K562 (cell line): Measurements from ENCODE around the gene TSSK2. TPM values are rescaled to one million over a fixed set of nuclear protein-coding genes. Genes with fewer than 3 reads are reported as not detected.

Experiments
- ATAC-seq: fragments of 200-7000 bp; cut with Tn5 transposase; 3 replicates; pipeline ENCODE4 v1.9.1; 2020; ENCODE audit warnings: moderate library complexity
- BruUV-seq: library from RNA; stranded (reverse); fragments of 400-500 nt; replicated peaks from 2 replicates; lab custom pipeline; 2021; lab: Mats Ljungman, UMichigan
- CTCF ChIA-PET: fragments of 300-600 bp; formaldehyde crosslinking; extraction: SDS; loops from one replicate; lab custom pipeline; 2021; ENCODE audit warnings: low intra/inter-chr PET ratio; lab: Yijun Ruan, JAX
- POLR2A ChIA-PET: fragments of 300-600, 350-650 bp; sonication (Branson Sonifier 250); formaldehyde crosslinking; extraction: SDS; loops from one replicate; lab custom pipeline; 2021; ENCODE audit warnings: antibody characterized with exemption, inconsistent platforms; lab: Yijun Ruan, JAX
- DNase-seq, 4 experiments: peaks; one replicate each; pipeline versions ENCODE4 v3.0.0 to v3.0.0-alpha.2; 2011 to 2018; ENCODE audit warnings: low spot score in 3 of 4, mixed read lengths in 3 of 4; ENCODE audit errors: extremely low read depth in 1 of 4
- FAIRE-seq: peaks from 2 replicates; lab custom pipeline; 2011; peaks lifted over from hg19 to GRCh38; lab: Jason Lieb, UNC
- H2AFZ ChIP-seq: 2 replicates; pipeline ENCODE4 v1.6.0; 2011; ENCODE audit warnings: low read depth, low read length, control low read depth, inconsistent platforms
- H3K27ac ChIP-seq: fragments of 200-600 bp; 3 replicates; pipeline ENCODE4 v1.8.0; 2011; ENCODE audit warnings: low read depth, mild to moderate bottlenecking, control low read depth, inconsistent platforms, low read length, moderate library complexity, mixed read lengths; ENCODE audit errors: extremely low read depth
- H3K27me3 ChIP-seq, 2 experiments: fragments of 300-600 bp in 1 of 2; 2 replicates in 1 of 2; 3 replicates in 1 of 2; pipeline versions ENCODE4 v1.6.0 to v1.8.0; 2011; ENCODE audit warnings: inconsistent platforms in 2 of 2, low read length in 2 of 2, mild to moderate bottlenecking in 1 of 2, mixed read lengths in 1 of 2, moderate library complexity in 1 of 2; ENCODE audit not compliant: control insufficient read depth in 2 of 2, insufficient read depth in 2 of 2
- H3K36me3 ChIP-seq: fragments of 300-600 bp; 3 replicates; pipeline ENCODE4 v1.8.0; 2011; ENCODE audit warnings: mild to moderate bottlenecking, low read length, inconsistent platforms; ENCODE audit not compliant: control insufficient read depth, insufficient read depth
- H3K4me1 ChIP-seq, 2 experiments: fragments of 200-600 bp in 1 of 2; replicated peaks in 1 of 2; 2 replicates in 1 of 2; 3 replicates in 1 of 2; pipeline versions ENCODE4 v1.5.1 to v1.8.0; 2011; ENCODE audit warnings: inconsistent platforms in 2 of 2, low read length in 2 of 2, mild to moderate bottlenecking in 1 of 2, mixed read lengths in 1 of 2, moderate library complexity in 1 of 2; ENCODE audit not compliant: control insufficient read depth in 2 of 2, insufficient read depth in 2 of 2
- H3K4me2 ChIP-seq: 2 replicates; pipeline ENCODE4 v1.6.1; 2011; ENCODE audit warnings: low read length, control low read depth, inconsistent platforms, mixed read lengths; ENCODE audit not compliant: insufficient read depth
- H3K4me3 ChIP-seq: fragments of 200-600 bp; sonication (generic), shearing (Covaris generic); 2 replicates; pipeline ENCODE4 v1.5.1; 2016; ENCODE audit warnings: control low read depth, inconsistent platforms
- H3K79me2 ChIP-seq: fragments of 200-600 bp; 3 replicates; pipeline ENCODE4 v1.8.0; 2011; ENCODE audit warnings: low read length, inconsistent platforms; ENCODE audit not compliant: control insufficient read depth, insufficient read depth
- H3K9ac ChIP-seq, 2 experiments: 2 replicates each; pipeline versions ENCODE4 v1.6.0 to v1.6.1; 2011; ENCODE audit warnings: low read depth in 2 of 2, low read length in 2 of 2, control low read depth in 1 of 2, inconsistent platforms in 1 of 2, mild to moderate bottlenecking in 1 of 2, mixed read lengths in 1 of 2; ENCODE audit not compliant: insufficient read depth in 1 of 2
- H3K9me1 ChIP-seq: one replicate; pipeline ENCODE4 v1.6.0; 2011; ENCODE audit warnings: inconsistent platforms, mild to moderate bottlenecking, low read length, moderate library complexity; ENCODE audit not compliant: control insufficient read depth, insufficient read depth
- H3K9me3 ChIP-seq: replicated peaks from 2 replicates; pipeline ENCODE4 v1.5.1; 2011; ENCODE audit warnings: low read depth, low read length, inconsistent platforms; ENCODE audit not compliant: control insufficient read depth, insufficient read depth
- H4K20me1 ChIP-seq: replicated peaks from 2 replicates; pipeline ENCODE4 v1.6.1; 2011; ENCODE audit warnings: low read length, inconsistent platforms, mixed read lengths; ENCODE audit not compliant: control insufficient read depth, insufficient read depth
- CBX5 ChIP-seq: IDR thresholded peaks from 2 replicates; pipeline ENCODE4 v1.6.1; 2014; ENCODE audit warnings: low read depth, borderline replicate concordance
- HDAC8 ChIP-seq: fragments of 450-650 bp; IDR thresholded peaks from 2 replicates; pipeline ENCODE4 v1.6.1; 2016; ENCODE audit warnings: mild to moderate bottlenecking, missing genetic modification characterization, moderate library complexity, missing compliant biosample characterization
- HNRNPK ChIP-seq: fragments of 200-400 bp; formaldehyde crosslinking; IDR thresholded peaks from one replicate; pipeline ENCODE4 v1.6.1; 2018; ENCODE audit warnings: mild to moderate bottlenecking, low read depth, low read length; ENCODE audit not compliant: poor library complexity, severe bottlenecking
- MCM3 ChIP-seq: fragments of 450-650 bp; IDR thresholded peaks from 2 replicates; pipeline ENCODE4 v1.6.1; 2016
- MCM7 ChIP-seq, 2 experiments: fragments of 450-650 bp; IDR thresholded peaks; 2 replicates each; pipeline ENCODE4 v1.6.1; 2016 to 2018
- NCOA2 ChIP-seq, 2 experiments: fragments of 450-650 bp; IDR thresholded peaks; 2 replicates each; pipeline ENCODE4 v1.6.1; 2018; ENCODE audit warnings: mild to moderate bottlenecking in 2 of 2, moderate library complexity in 1 of 2; ENCODE audit not compliant: partially characterized antibody in 2 of 2
- PML ChIP-seq: IDR thresholded peaks from 2 replicates; pipeline ENCODE4 v1.6.1; 2012; ENCODE audit warnings: low read length, inconsistent platforms
- POLR3G ChIP-seq: IDR thresholded peaks from 2 replicates; pipeline ENCODE4 v1.6.1; 2011; ENCODE audit not compliant: insufficient read length, insufficient replicate concordance; ENCODE audit errors: extremely low read depth
- PRMT5 ChIP-seq: sonication (generic); formaldehyde crosslinking; IDR thresholded peaks from 2 replicates; pipeline ENCODE4 v1.5.0; 2020; ENCODE audit warnings: missing genetic modification reagents
- PTTG1 ChIP-seq: fragments of 450-650 bp; IDR thresholded peaks from 2 replicates; pipeline ENCODE4 v1.6.1; 2016; ENCODE audit warnings: low read depth, mild to moderate bottlenecking, missing genetic modification characterization, missing compliant biosample characterization
- RBM39 ChIP-seq: fragments of 200-400 bp; formaldehyde crosslinking; optimal IDR thresholded peaks from 2 replicates; pipeline ENCODE3; 2018; ENCODE audit warnings: low read depth, low read length
- SREBF1 ChIP-seq: fragments of 150-350 bp; IDR thresholded peaks from 2 replicates; pipeline ENCODE4 v1.6.1; 2014; ENCODE audit warnings: antibody characterized with exemption, low read depth, low read length, borderline replicate concordance
- TBL1XR1 ChIP-seq, 2 experiments: IDR thresholded peaks; 2 replicates each; pipeline ENCODE4 v1.6.1; 2012; ENCODE audit warnings: improper control_type of control experiment in 2 of 2, low read length in 2 of 2, mild to moderate bottlenecking in 1 of 2
- TCF7L2 ChIP-seq: fragments of 150-350 bp; IDR thresholded peaks from 2 replicates; pipeline ENCODE4 v1.6.1; 2016; ENCODE audit warnings: low read depth, mild to moderate bottlenecking, low read length, moderate library complexity
- ZBED1 ChIP-seq: IDR thresholded peaks from 2 replicates; pipeline ENCODE4 v1.6.1; 2014
- ZBTB26 ChIP-seq: fragments of 450-650 bp; formaldehyde crosslinking; IDR thresholded peaks from 2 replicates; pipeline ENCODE4 v1.4.0; 2022; ENCODE audit warnings: missing genetic modification characterization
- WGBS: fragments of 100-300 bp; shearing (Covaris generic); methylation state at CpG from one replicate; pipeline ENCODE4 v1.1.6; 2016; ENCODE audit warnings: low coverage, mixed read lengths; ENCODE audit not compliant: insufficient coverage; ENCODE audit errors: missing lambda C conversion rate; 5-methylcytosine and 5-hydroxymethylcytosine counted together
- in situ Hi-C: fragments of 300-500 bp; cut with MboI; formaldehyde crosslinking; loops from 4 replicates; pipeline ENCODE4 v1.15.0; 2018; ENCODE audit warnings: inconsistent platforms, mixed read lengths
- intact Hi-C: fragments of 100-400 bp; cut with micrococcal nuclease; formaldehyde crosslinking; loops from 2 replicates; pipeline ENCODE4 v1.14.2; 2022
- polyA plus RNA-seq, 8 experiments: library from polyadenylated mRNA; depleted of rRNA in 4 of 8; stranded (reverse) in 5 of 8; unstranded in 3 of 8; fragments of >200 nt; fragmentation: Nextera tagmentation in 2 of 8; fragmentation: Illumina TruSeq in 1 of 8; extraction: Ambion mirVana in 2 of 8; extraction: Trizol in 1 of 8; gene quantifications; 2 replicates each; pipeline versions ENCODE4 v1.2.1 to v1.2.3, GENCODE V29; 2011 to 2014; ENCODE audit warnings: inconsistent platforms in 1 of 8, missing spikeins in 1 of 8
- total RNA-seq, 7 experiments: library from RNA; depleted of rRNA in 6 of 7; stranded (reverse); fragments of >200 nt in 6 of 7; fragmentation: Illumina TruSeq in 2 of 7; extraction: Trizol in 2 of 7; gene quantifications; 2 replicates each; pipeline versions ENCODE4 v1.2.1 to v1.2.3, GENCODE V29; 2011 to 2021; ENCODE audit warnings: low replicate concordance in 1 of 7

Gene TSSK2
- total and polyA plus RNA-seq, 9 of the 15 experiments (the other 6 are each of a cell fraction or from before 2014, with no cell fraction given), result 0.04 TPM; not detected in 8

- H3K9me1 ChIP-seq, result peaks cover 6% of the 10 kb centered on the region
- ATAC-seq, result no peak
- FAIRE-seq, result no peak
- 0 out of 2 replicates have a peak, but pooled peaks have one; percentile 62 for TF ChIP-seq PRMT5 (CRISPR knock-in tag)
- no peak for TF ChIP-seq POLR3G
- no peak for TF ChIP-seq TCF7L2
- no peak for TF ChIP-seq RBM39
- TF ChIP-seq ZBTB26 (CRISPR knock-in tag), result no peak
- TF ChIP-seq NCOA2 (IDR thresholded peaks at IDR 0.05; ENCODE audit: partially characterized antibody in 2 of 2), result no peak
- no peak for TF ChIP-seq CBX5
- no peak for TF ChIP-seq SREBF1
- TF ChIP-seq PML, result no peak
- no peak for TF ChIP-seq HDAC8 (tag)
- TF ChIP-seq MCM3, result peak; percentile 89
- TF ChIP-seq ZBED1, result no peak
- TF ChIP-seq MCM7 (IDR thresholded peaks at IDR 0.05), result peak in 1 of 2 experiments; percentile 91; a peak in 2 of 4 replicates
- no peak for TF ChIP-seq HNRNPK
- TF ChIP-seq PTTG1 (tag), result no peak
- no peak for TF ChIP-seq TBL1XR1 (IDR thresholded peaks at IDR 0.05; ENCODE audit: low read length in 2 of 2)
Observed at GRCh38 chr22:19127329-19128008, 3.6 kb upstream of the TSSK2 start.

More at GRCh38 chr22:19127329-19128008, 3.6 kb upstream of the TSSK2 start:
- DNase-seq, result no peak
- in situ Hi-C loops (no loop called here), intact Hi-C loops (loop anchor here (10.0 kb wide), 1 partner anchor 497 kb away; no protein-coding TSS in a partner anchor)
- H3K27ac ChIP-seq, result no peak overlapping the region
- no peaks in the 10 kb centered on the region for H3K79me2 ChIP-seq
- peaks cover 18 to 30% of the 10 kb centered on the region in 2 experiments; a peak in 4 of 5 replicates for H3K27me3 ChIP-seq
- H3K4me3 ChIP-seq, result no peak overlapping the region
- H4K20me1 ChIP-seq, result peaks cover 12% of the 10 kb centered on the region; the same call in 1 of the 2 replicates
- peak overlapping the region in 1 of 2 experiments; percentile 26; a peak in 2 of 4 replicates for H3K9ac ChIP-seq
- H3K4me2 ChIP-seq, result no peak overlapping the region
- BruUV-seq, result no TSS peak
- H3K9me3 ChIP-seq, result no peaks in the 10 kb centered on the region
- ChIA-PET POLR2A (interaction anchor here (0.6 to 5.0 kb wide), 6 partner anchors 8 to 167 kb away, joined by 3 to 44 read pairs (median 4); partner anchors contain the start of gene SLC25A1), CTCF (no interaction called here)
- 35% methylated on average over 16 of the region's 16 CpGs for WGBS
- H3K36me3 ChIP-seq, result peaks cover 12% of the 10 kb centered on the region; the same call in 1 of the 3 replicates
- H2AFZ ChIP-seq, result no peak overlapping the region
- H3K4me1 ChIP-seq, result peaks cover 7 to 41% of the 10 kb centered on the region in 2 experiments; a peak in 4 of 5 replicates
